Smooth muscle cell (in vitro differentiated cells): ENCODE results near the gene MAP3K15. TPM values are rescaled to one million over a fixed set of nuclear protein-coding genes. Genes with fewer than 3 reads are reported as not detected.

Source experiments
- DNase-seq: peaks from one replicate; lab custom pipeline; 2025; ENCODE audit not compliant: unreplicated experiment; lab: John Stamatoyannopoulos, UW
- H2AFZ ChIP-seq: fragments of 200-600 bp; sonication (generic); 2 replicates; pipeline ENCODE4 v1.6.0; 2016; ENCODE audit warnings: antibody characterized with exemption, low read depth, mild to moderate bottlenecking
- H3F3A ChIP-seq: fragments of 200-600 bp; sonication (generic); 2 replicates; pipeline ENCODE4 v1.6.0; 2017; ENCODE audit warnings: antibody characterized with exemption, low read depth
- H3K27ac ChIP-seq: fragments of 200-600 bp; sonication (generic); 2 replicates; pipeline ENCODE4 v1.5.1; 2016; ENCODE audit warnings: low read depth, mild to moderate bottlenecking
- H3K27me3 ChIP-seq: fragments of 200-600 bp; sonication (generic); 2 replicates; pipeline ENCODE4 v1.6.1; 2016; ENCODE audit warnings: low read depth, mild to moderate bottlenecking
- H3K36me3 ChIP-seq: fragments of 200-600 bp; sonication (generic); 2 replicates; pipeline ENCODE4 v1.5.1; 2016; ENCODE audit warnings: low read depth
- H3K4me1 ChIP-seq: fragments of 200-600 bp; sonication (generic); 2 replicates; pipeline ENCODE4 v1.5.1; 2016; ENCODE audit warnings: low read depth
- H3K4me2 ChIP-seq: fragments of 200-600 bp; sonication (generic); 2 replicates; pipeline ENCODE4 v1.6.0; 2016; ENCODE audit warnings: mild to moderate bottlenecking
- H3K4me3 ChIP-seq: fragments of 200-600 bp; sonication (generic); 2 replicates; pipeline ENCODE4 v1.5.1; 2016; ENCODE audit warnings: mild to moderate bottlenecking
- H3K79me2 ChIP-seq: fragments of 200-600 bp; sonication (generic); 2 replicates; pipeline ENCODE4 v1.6.0; 2016; ENCODE audit warnings: low read depth, mild to moderate bottlenecking
- H3K9ac ChIP-seq: fragments of 200-600 bp; sonication (generic); 2 replicates; pipeline ENCODE4 v1.6.0; 2016; ENCODE audit warnings: low read depth
- H3K9me3 ChIP-seq: fragments of 200-600 bp; sonication (generic); replicated peaks from 2 replicates; pipeline ENCODE4 v1.5.1; 2016; ENCODE audit warnings: low read depth
- H4K20me1 ChIP-seq: fragments of 200-600 bp; sonication (generic); 2 replicates; pipeline ENCODE4 v1.6.0; 2016; ENCODE audit warnings: low read depth
- WGBS: methylation state at CpG from one replicate; pipeline ENCODE4 v1.1.7; 2016; ENCODE audit warnings: low lambda C conversion rate; 5-methylcytosine and 5-hydroxymethylcytosine counted together
- polyA plus RNA-seq: library from polyadenylated mRNA; unstranded; fragments of >200 nt; fragmentation: Nextera tagmentation; extraction: Ambion mirVana; gene quantifications from 2 replicates; pipeline ENCODE4 v1.2.1, GENCODE V29; 2016
- total RNA-seq: library from RNA; depleted of rRNA; stranded (reverse); fragments of >200 nt; gene quantifications from 2 replicates; pipeline ENCODE4 v1.2.3, GENCODE V29; 2014
- TF ChIP-seq, protein P1 (sequence below): fragments of 200-600 bp; sonication (generic); IDR thresholded peaks from 2 replicates; pipeline ENCODE4 v1.5.1; 2017; ENCODE audit warnings: borderline replicate concordance, mild to moderate bottlenecking, antibody characterized with exemption; ENCODE audit not compliant: insufficient read depth, poor library complexity, severe bottlenecking

MAP3K15 gene
- total and polyA plus RNA-seq, 2 experiments from 2014 or later: 1.6 TPM; not detected in 1

DNA sequence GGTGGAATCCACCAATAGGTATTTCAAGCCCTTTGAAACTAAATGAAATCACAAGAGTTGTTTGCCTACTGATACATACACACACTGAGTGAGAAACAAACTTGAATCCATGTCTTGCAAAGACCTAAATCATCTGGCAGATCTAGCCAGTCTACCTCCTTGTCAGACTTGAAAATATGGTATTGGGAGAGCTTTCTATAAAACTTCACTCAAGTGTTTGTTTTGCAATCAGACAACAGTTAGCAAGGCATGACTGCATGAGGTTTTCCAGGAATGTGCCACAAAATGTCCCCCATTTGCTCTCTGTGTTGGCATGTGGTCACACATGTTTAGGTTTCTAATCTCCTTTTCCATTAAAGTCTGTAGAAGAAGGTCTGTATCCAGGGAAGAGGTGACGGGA is 52.4 kb downstream of the MAP3K15 start:
- H2AFZ ChIP-seq: no peak overlapping the region
- H3K79me2 ChIP-seq: no peaks in the 10 kb centered on the region
- no peaks in the 10 kb centered on the region for H3F3A ChIP-seq
- H3K27ac ChIP-seq: no peak overlapping the region
- no peak overlapping the region for H3K4me3 ChIP-seq
- no peaks in the 10 kb centered on the region for H3K4me1 ChIP-seq
- 88% methylated on average over 1 of the region's 1 CpG for WGBS
- no peaks in the 10 kb centered on the region for H3K27me3 ChIP-seq
- H3K9me3 ChIP-seq: no peaks in the 10 kb centered on the region
- no peaks in the 10 kb centered on the region for H4K20me1 ChIP-seq
- DNase-seq: no peak
- H3K9ac ChIP-seq: no peak overlapping the region
- TF ChIP-seq, protein P1, sequence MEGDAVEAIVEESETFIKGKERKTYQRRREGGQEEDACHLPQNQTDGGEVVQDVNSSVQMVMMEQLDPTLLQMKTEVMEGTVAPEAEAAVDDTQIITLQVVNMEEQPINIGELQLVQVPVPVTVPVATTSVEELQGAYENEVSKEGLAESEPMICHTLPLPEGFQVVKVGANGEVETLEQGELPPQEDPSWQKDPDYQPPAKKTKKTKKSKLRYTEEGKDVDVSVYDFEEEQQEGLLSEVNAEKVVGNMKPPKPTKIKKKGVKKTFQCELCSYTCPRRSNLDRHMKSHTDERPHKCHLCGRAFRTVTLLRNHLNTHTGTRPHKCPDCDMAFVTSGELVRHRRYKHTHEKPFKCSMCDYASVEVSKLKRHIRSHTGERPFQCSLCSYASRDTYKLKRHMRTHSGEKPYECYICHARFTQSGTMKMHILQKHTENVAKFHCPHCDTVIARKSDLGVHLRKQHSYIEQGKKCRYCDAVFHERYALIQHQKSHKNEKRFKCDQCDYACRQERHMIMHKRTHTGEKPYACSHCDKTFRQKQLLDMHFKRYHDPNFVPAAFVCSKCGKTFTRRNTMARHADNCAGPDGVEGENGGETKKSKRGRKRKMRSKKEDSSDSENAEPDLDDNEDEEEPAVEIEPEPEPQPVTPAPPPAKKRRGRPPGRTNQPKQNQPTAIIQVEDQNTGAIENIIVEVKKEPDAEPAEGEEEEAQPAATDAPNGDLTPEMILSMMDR: no peak
- H3K36me3 ChIP-seq: no peaks in the 10 kb centered on the region
- no peak overlapping the region for H3K4me2 ChIP-seq

DNA sequence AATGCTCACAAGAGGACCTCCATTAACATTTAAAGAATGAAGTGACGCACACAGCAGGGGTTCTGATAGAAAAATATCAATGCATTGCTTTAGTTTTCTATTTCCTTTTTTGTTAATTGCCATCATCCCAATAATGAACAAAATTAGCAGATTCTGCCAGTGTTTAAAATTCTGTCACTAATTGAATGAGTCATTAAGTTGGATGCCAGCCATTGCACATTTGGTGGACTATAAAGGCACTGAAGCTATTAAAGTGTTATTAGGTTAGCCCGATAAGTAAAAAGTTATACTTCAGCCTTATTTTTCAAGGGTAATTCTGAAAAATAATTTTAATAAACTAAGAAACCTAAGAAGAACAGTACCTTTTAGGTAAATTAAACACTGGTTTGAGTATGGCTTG is 53.1 kb downstream of the MAP3K15 start:
- Histone ChIP-seq H2AFZ (no peak overlapping the region), H3K36me3 (no peaks in the 10 kb centered on the region), H3K27me3 (no peaks in the 10 kb centered on the region), H3K4me3 (no peak overlapping the region), H3K79me2 (no peaks in the 10 kb centered on the region), H3K4me1 (no peaks in the 10 kb centered on the region), H4K20me1 (no peaks in the 10 kb centered on the region), H3K4me2 (no peak overlapping the region), H3K27ac (no peak overlapping the region), H3F3A (no peaks in the 10 kb centered on the region), H3K9ac (no peak overlapping the region), H3K9me3 (no peaks in the 10 kb centered on the region)
- TF ChIP-seq, protein P1: no peak
- WGBS: 85% methylated on average over 2 of the region's 2 CpGs
- no peak for DNase-seq

DNA sequence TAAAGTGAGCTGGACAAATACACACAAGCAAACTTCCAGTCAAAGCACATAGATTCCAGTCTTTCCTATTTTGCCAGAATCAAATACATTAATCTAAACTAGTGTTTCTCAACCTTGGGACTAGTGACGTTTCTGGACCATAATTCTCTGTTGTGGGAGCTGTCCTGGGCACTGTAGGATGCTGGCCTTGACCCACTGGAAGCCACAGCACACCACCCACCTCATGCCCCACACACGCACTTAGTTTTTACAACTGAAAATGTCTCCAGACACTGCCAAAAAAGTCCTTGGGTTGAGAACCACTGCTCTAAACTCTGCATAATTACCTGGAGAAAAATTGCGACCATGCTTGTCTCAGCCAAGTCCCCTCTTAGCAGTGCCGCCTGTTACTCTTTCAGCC is 57.6 kb downstream of the MAP3K15 start:
- H3K79me2 ChIP-seq: no peaks in the 10 kb centered on the region
- DNase-seq: no peak
- H3K9me3 ChIP-seq: no peaks in the 10 kb centered on the region
- no peaks in the 10 kb centered on the region for H3K36me3 ChIP-seq
- 74% methylated on average over 4 of the region's 4 CpGs for WGBS
- no peaks in the 10 kb centered on the region for H3F3A ChIP-seq
- H3K4me1 ChIP-seq: no peaks in the 10 kb centered on the region
- no peaks in the 10 kb centered on the region for H3K27me3 ChIP-seq
- H2AFZ ChIP-seq: no peak overlapping the region
- no peak overlapping the region for H3K9ac ChIP-seq
- H3K27ac ChIP-seq: no peak overlapping the region
- TF ChIP-seq, protein P1: no peak
- H3K4me3 ChIP-seq: no peak overlapping the region
- H3K4me2 ChIP-seq: no peak overlapping the region
- H4K20me1 ChIP-seq: no peaks in the 10 kb centered on the region

DNA sequence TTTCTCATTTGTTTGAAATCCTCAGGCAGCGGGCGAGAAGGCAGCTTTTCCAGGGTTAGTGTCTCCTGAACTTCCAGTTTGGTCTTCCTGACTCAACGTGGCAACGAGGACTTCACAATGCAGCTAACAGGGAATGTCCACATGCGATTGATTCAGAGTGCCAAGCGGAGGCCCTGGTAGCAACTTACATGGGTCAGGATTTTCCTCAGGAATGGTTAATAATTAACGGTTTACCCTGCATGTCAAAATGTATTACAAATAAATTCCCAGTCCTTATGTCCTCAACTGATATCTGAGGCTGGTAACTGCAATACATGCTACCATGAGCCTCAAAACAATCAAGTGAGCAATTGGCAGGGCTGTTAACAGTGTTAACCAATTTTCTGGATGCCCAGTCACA is 67.2 kb downstream of the MAP3K15 start:
- no peaks in the 10 kb centered on the region for H3F3A ChIP-seq
- no peak overlapping the region for H3K4me2 ChIP-seq
- no peaks in the 10 kb centered on the region for H4K20me1 ChIP-seq
- TF ChIP-seq, protein P1: no peak
- no peaks in the 10 kb centered on the region for H3K79me2 ChIP-seq
- DNase-seq: no peak
- H3K9ac ChIP-seq: no peak overlapping the region
- 75% methylated on average over 7 of the region's 7 CpGs for WGBS
- no peaks in the 10 kb centered on the region for H3K9me3 ChIP-seq
- H3K27ac ChIP-seq: no peak overlapping the region
- no peaks in the 10 kb centered on the region for H3K4me1 ChIP-seq
- no peak overlapping the region for H3K4me3 ChIP-seq
- no peaks in the 10 kb centered on the region for H3K27me3 ChIP-seq
- no peaks in the 10 kb centered on the region for H3K36me3 ChIP-seq
- no peak overlapping the region for H2AFZ ChIP-seq
